NCI-H69 (cell line): Measurements from ENCODE around the gene DOCK8.
"Not testable (repeated sequence)": the region's sequence is repeated elsewhere in the genome, so short reads cannot be mapped to it uniquely, and the experiment has no call there.

ENCODE experiments used
- DNase-seq: peaks from one replicate; lab custom pipeline; 2025; lab: John Stamatoyannopoulos, UW

DOCK8 gene

DNA sequence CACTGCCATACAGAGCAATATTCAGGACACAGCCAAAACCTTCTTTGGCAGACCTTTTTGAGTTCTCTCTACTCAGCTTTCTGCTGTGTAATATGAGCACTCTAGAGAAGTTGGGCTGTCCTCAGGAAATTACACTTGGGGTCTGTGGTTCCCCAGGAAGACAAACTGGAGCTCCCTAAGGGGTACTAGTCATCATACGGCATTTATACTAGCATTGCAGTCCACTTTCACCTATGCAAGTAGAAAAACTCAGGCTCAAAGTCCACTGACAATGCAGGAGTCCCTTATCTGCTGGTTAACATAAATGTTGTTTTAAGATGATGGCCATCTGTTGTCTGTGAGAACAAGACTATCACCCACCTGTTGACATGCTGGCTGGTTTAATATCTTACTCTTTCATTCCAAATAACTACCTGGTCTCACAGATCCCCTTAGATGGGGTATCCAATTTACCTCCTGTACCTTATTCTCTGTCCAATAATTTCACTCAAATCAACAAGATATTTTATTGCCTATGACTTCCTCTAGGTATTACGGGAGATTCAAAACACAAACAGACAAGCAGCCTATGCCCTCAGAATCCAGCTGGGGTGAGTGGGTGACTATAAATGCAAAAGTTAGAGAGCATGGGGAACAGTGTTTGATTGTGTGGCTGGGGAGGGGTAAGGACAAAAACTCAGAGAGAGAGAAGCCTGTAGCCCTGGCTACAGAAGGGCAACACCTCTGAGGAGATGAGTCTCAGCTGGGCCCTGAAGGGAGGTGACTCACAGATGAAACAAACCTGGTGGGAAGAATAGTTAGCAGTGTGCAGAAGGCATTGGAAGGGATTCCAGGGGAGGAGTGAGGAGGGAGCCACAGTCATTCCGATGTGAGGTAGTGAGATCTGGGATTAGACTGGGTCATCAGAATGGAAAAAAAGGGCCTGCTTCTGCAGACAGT, 10.2 kb downstream of the DOCK8 start:
- no peak for DNase-seq

DNA sequence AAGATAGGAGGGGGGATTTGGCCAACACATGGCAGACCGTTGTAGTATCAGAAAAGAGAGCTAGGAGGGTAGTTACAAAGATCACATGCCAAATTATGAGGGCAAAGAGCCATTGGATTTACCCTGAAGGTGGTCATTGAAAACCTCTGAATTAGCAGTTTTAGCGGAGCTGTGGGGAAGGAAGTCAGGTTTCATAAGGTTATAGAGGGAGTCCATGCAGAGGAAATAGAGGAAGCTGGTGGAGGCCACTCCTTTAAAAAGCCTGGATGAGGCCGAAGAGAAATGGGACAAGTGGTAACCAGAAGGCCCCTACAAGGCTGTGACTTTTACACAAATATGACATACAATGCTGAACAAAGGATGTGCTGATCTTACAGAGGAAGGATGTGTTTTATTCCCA, 13.2 kb downstream of the DOCK8 start:
- no peak for DNase-seq

DNA sequence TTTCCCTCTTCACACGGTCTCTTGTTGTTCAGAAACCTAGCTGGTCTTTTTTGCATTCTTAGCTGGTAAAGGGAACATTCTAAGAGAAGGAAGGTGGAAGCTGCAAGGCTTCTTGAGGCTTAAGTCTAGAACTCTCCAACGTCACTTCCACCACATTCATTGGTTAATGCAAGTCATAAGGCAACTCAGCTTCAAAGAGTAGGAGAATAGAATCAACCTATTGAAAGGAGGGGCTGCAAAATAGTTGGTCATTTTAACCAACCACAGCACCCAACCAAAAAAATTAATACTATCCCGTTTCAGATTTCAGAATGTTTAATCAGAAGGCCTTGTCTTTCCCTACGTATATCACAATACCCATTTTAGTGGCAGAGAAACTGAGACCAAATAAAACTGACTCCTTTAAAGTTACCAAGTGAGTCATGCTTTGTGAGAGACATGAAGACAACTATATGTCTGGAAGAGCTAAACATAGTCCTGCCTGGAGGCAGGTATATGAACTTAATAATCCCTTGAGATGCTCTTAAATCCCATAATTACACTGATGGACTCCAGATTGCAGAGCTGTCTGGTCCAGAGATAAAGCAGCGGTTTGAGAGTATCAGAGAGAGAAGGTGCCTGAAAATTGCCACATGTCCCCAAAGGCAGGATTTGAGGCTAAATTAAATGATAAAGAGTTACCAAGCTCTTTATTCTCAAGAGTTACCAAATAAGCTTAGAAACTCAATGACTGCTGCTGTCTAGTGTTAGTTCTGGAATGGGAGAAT, 14.4 kb downstream of the DOCK8 start:
- DNase-seq, result no peak

- not testable (repeated sequence) for DNase-seq
Measured at GRCh38 chr9:231625-232024, 17.0 kb downstream of the DOCK8 start.

GRCh38 chr9:233708-234107, 19.0 kb downstream of the DOCK8 start:
- not testable (repeated sequence) for DNase-seq

DNA sequence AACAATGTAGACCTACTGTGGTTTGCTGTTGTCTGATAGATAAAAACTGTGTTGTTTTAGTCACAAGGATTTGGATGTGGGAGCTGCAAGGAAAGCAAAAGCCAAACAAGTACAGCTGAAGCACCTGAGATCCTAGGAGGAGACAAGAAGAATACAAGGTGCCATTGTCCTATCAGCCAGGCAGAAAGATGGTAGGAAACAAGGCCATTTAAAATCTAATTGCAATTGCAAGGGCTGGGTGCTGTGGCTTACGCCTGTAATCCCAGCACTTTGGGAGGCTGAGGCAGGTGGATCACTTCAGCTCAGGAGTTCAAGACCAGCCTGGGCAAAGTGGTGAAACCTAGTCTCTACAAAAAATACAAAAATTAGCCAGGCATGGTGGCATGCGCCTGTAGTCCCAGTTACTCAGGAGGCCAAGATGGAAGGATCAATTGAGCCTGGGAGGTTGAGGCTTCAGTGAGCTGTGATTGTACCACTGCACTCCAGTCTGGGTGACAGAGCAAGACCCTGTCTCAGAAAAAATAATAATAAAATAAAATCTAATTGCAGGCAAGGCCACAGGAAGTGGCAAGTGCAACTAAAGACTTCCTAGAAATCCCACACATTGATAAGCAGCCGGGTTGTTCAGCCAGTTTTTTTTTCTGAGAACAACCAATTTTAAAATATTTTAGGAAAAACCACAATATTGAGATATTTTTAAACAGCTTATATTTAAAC, 22.6 kb downstream of the DOCK8 start:
- no peak for DNase-seq

GRCh38 chr9:237858-238345, 23.2 kb downstream of the DOCK8 start:
- DNase-seq, result no peak

DNA sequence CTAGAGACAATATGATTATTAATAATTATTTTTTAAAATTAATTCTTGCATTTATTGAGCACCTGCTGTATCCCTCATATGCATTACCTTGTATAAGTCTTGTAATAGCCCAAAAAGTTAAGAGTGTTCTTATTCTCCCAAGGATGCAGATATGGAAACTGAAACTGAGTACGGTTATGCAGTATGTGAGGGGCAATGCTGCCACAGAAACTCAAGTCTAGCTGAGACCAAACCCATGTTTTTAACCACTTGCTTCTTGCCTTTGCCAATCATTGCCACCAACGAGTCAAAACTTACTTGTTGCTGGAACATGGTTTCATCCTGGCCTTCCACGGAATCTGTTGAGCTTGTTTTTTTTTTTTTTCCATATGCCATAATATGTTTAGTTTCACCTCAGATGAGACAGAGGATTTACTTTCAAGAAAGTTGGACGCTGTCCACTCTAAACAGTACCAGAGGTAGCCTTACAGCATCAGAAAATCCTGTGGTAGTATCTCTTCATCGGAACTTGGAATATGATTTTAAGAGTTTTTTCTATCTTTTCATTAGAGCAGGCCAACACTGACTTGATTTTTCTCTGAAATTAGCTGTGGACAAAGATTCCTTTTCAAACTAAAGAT, 27.9 kb downstream of the DOCK8 start:
- no peak for DNase-seq

DNA sequence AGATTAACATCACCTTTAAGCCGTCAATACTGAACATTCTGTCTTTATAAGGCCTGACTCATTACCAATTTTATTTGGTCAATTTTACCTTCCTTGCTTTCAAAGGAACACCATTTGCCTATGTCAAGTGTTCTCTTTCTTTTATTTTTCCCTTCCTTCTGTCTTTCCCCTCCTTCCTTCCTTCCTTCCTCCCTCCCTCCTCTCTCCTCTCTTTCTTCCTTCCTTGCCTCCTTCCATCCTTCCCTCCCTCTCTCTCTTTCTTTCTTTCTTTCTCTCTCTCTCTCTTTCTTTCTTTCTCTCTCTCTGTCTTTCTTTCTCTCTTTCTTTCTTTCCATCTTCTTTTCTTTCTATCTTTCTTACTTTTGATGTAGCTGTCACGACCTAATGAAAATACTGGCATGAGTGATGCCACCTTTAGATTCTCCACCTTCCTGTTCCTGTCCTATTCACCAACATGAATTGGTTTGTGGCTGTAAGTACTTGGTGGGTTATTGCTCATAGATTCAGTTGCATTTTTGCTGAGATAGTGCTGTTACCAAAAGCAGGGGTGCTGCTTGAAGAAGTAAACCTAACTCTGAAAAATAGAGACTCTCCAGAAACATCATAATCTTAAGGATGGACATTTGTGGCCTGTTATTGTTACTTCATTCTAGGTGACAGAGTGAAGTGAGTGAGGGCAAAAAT, 33.8 kb downstream of the DOCK8 start:
- no peak for DNase-seq

DNA sequence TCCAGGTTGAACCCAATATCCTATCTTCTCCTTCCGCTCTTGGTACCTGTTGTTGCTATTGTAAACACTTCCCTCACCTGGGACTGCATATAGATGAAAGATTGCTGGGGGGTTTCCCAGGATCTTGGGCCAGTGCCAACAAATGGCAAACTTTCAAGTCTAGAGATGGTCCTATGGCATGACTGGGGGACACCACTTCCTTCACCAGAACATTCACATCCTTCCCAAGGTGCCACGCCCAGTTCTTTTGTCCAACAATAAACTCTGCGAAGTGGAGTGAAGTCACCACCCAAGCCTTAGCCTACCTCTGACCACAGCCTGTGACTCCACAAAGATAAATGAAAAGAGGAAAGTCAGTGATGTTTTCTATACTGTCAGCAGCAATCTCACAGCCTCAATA, 34.4 kb downstream of the DOCK8 start:
- no peak for DNase-seq

- no peak for DNase-seq
Measured at GRCh38 chr9:250039-250438, 35.4 kb downstream of the DOCK8 start.

GRCh38 chr9:250625-251024, 36.0 kb downstream of the DOCK8 start:
- DNase-seq, result no peak

- DNase-seq, result no peak
Measured at GRCh38 chr9:251398-251797, 36.7 kb downstream of the DOCK8 start.

DNA sequence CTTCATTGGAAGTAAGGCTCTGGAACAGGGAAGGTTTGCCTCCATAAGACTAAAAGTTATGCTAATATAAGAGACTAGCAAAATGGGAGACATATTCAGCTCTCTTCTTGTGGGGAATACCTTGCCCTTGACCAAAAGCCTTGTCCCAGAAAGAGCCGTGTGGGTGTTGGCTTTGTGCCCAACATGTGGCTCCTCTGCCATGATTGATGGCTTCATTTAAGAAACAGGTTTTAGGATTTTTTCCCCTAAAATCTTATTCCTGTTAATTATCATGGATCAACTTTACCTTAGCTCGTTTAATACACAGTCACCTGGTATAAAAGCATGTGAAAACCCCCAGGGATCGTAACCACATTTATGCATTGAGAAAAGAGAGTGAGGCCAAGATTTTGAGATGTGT, 38.9 kb downstream of the DOCK8 start:
- no peak for DNase-seq

GRCh38 chr9:254516-254915, 39.9 kb downstream of the DOCK8 start:
- no peak for DNase-seq

DNA sequence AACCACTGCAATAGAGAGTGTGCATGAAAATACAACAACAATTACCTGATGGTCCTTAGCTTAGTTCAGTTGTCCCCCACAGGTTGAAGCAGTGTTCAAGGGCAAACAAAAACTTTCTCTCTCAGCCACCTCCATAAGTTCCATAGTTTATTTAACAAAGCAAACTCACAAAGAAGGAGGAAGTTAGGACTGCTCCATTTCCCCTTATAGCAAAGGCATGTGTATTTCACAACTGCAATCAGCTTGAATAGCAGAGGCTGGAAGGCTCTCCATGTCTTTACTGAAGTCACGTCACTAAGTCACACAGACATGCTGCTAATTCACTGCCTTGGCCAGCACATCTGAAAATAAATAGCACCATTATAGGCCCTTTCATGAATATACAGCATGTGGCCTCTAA, 43.3 kb downstream of the DOCK8 start:
- DNase-seq, result no peak

DNA sequence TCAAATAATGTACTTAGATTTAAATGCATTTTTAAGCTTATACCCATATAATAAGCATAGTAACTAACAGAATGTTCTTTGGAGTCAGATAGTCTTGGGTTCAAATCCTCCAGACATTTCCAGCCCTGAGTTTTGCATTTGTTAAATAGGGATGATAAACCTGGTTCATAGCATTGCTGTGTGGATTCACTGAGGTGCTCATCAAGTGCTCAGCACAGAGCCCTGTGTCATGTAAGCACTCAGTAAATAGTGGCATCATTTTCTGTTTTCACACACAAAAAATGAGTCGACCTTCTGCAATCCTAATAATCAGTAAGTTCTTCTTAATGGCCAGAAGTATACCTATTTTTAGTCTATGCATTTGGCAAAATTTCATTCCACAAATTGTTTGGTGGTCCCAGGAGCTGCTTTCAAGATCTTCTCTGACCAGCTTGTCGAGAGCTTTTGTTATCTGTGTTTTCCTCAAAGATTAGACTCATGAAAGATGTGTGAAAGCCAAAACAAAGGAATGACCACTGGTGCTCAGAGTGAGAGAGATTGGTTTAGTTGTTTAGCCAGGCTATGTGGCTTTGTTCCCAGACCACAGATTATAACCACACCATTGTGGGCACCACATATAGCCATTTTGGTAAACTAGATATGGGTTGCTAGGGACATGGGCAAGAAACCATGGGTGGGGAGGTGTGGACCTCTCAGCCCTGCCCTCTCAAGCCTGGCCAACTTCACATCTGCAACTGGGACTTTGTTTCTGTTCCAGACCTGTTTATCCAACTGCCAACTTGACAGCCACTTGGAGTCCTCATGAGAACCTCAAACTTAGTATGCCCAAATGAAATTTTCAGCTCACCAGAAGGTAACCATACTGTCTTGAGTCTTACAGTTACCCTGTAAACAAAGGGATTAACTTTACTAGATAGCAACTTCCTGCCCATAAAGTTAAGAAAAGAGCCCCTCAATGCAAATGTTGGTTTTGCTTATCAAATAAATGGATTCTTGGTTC, 45.0 kb downstream of the DOCK8 start:
- no peak for DNase-seq

- no peak for DNase-seq
Measured at GRCh38 chr9:264231-264630, 49.6 kb downstream of the DOCK8 start.

DNA sequence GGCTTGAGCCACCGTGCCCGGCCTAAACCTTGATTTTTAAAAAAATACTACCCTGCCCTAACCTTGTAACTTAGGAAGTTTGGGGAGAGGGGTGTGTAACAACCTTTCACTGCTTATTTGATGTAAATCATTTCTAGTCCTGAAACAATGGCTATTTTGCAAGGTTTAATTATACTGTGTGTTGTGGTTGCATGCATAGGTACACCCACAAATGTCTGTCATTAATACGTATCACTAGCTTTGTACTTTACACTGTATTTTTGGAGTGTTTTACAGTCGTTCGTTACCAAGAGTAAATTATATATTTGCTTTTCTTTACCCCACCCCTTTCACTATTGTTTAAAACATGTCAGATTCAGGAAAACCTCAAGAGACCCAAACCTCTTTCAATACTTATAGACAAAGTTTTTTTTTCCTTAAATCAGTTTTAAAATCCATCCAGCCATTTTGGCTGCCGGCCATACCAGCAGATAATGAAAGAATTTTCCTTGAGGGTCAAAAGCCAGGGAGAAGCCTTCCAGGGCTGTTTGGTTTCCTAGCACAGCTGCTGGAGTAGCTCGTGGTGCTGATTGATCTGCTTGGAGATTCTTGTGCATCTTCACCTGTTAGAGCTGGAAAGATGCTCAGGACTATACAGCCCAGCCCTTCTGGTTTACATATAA, 50.7 kb downstream of the DOCK8 start:
- DNase-seq, result no peak

- DNase-seq, result no peak
Measured at GRCh38 chr9:266228-266627, 51.6 kb downstream of the DOCK8 start.
